GM15510 (cell line): Measurements from ENCODE around the gene CEP41.

Source experiments
- POLR2A ChIP-seq: IDR thresholded peaks from 3 replicates; pipeline ENCODE4 v1.6.1; 2011; ENCODE audit warnings: borderline replicate concordance; ENCODE audit not compliant: insufficient read length; ENCODE audit errors: extremely low read depth

Gene CEP41

GRCh38 chr7:130374507-130374906 is 66.3 kb downstream of the CEP41 start:
- no peak for TF ChIP-seq POLR2A

- TF ChIP-seq POLR2A, result no peak
Measured at GRCh38 chr7:130372402-130373165, 68.2 kb downstream of the CEP41 start.

GRCh38 chr7:130371046-130371445 is 69.8 kb downstream of the CEP41 start:
- no peak for TF ChIP-seq POLR2A

- no peak for TF ChIP-seq POLR2A
Measured at GRCh38 chr7:130369831-130370550, 70.8 kb downstream of the CEP41 start.

GRCh38 chr7:130369110-130369711 is 71.6 kb downstream of the CEP41 start:
- TF ChIP-seq POLR2A, result no peak

GRCh38 chr7:130367836-130368746 is 72.7 kb downstream of the CEP41 start:
- TF ChIP-seq POLR2A, result no peak

GRCh38 chr7:130367088-130367755 is 73.6 kb downstream of the CEP41 start:
- no peak for TF ChIP-seq POLR2A

GRCh38 chr7:130366564-130366963 is 74.3 kb downstream of the CEP41 start:
- no peak for TF ChIP-seq POLR2A

- TF ChIP-seq POLR2A, result peak; percentile 43
Measured at GRCh38 chr7:130365511-130366441, 75.0 kb downstream of the CEP41 start.

GRCh38 chr7:130365088-130365487 is 75.7 kb downstream of the CEP41 start:
- TF ChIP-seq POLR2A, result no peak

- TF ChIP-seq POLR2A, result no peak
Measured at GRCh38 chr7:130364451-130364850, 76.4 kb downstream of the CEP41 start.

- no peak for TF ChIP-seq POLR2A
Measured at GRCh38 chr7:130363026-130363847, 77.6 kb downstream of the CEP41 start.
